Fibroblast of lung (primary cell): Measurements from ENCODE around the gene BECN2.

Source experiments
- CTCF ChIP-seq, 2 donors: IDR thresholded peaks in 1 of 2; conservative IDR thresholded peaks in 1 of 2; 1 replicate in 1 of 2; 2 replicates in 1 of 2; pipeline ENCODE4 v1.5.1; 2011 to 2012; ENCODE audit warnings: low read length in 2 of 2, control low read depth in 1 of 2, inconsistent platforms in 1 of 2, low read depth in 1 of 2, mild to moderate bottlenecking in 1 of 2
- EZH2 ChIP-seq: IDR thresholded peaks from 2 replicates; pipeline ENCODE4 v1.5.1; 2012; ENCODE audit warnings: low read length, control low read depth, mild to moderate bottlenecking; ENCODE audit errors: missing control alignments

DNA sequence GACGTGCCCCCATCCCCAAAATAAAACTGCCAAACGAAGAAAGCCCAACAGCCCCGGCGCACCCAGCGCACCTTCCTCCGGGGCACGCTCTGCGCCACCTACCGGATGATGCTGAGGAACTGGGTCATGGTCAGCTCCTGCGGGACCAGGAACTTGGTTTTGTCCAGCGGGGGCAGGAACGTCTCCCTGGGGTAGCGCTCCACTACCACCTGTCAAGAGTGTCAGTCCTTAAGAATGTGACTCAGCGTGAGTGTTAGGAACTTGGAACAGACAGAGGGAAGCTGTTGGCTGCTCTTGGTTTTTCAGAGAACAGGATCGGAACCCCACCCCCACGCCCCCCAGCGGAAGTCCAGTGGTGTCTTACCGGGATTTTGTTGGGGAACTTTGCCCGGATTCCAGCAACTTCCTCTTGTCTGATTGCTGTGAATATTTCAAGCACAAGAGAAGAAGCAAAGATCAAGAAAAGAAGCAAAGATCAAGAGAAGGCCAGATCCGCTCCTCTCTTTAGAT, 40.9 kb downstream of the BECN2 start:
- TF ChIP-seq CTCF (conservative IDR thresholded peaks at IDR 0.05 in 1 of 2, IDR thresholded peaks at IDR 0.05 in 1 of 2; ENCODE audit: low read depth in 1 of 2, low read length in 2 of 2) (peak; percentile 78), EZH2 (no peak)
